HepG2 (cell line): ENCODE data around the gene RNASE8. TPM values are rescaled to one million over a fixed set of nuclear protein-coding genes. Genes with fewer than 3 reads are reported as not detected.

Experiments
- ATAC-seq: fragments of 200-7000 bp; cut with Tn5 transposase; 3 replicates; pipeline ENCODE4 v1.9.1; 2020; ENCODE audit warnings: mild to moderate bottlenecking, moderate library complexity
- BruUV-seq: library from RNA; stranded (reverse); fragments of 400-500 nt; replicated peaks from 2 replicates; lab custom pipeline; 2021; lab: Mats Ljungman, UMichigan
- CTCF ChIA-PET: fragments of 300-600 bp; formaldehyde crosslinking; extraction: SDS; loops from one replicate; lab custom pipeline; 2021; ENCODE audit warnings: low total read pairs, inconsistent platforms, low intra/inter-chr PET ratio; lab: Yijun Ruan, JAX
- POLR2A ChIA-PET: fragments of 350-600 bp; sonication (Branson Sonifier 250); formaldehyde crosslinking; loops from one replicate; lab custom pipeline; 2020; ENCODE audit warnings: antibody characterized with exemption, inconsistent platforms; lab: Yijun Ruan, JAX
- DNase-seq: peaks from one replicate; pipeline ENCODE4 v3.0.0-alpha.2; 2015; ENCODE audit warnings: low spot score
- FAIRE-seq: peaks from 3 replicates; lab custom pipeline; 2011; peaks lifted over from hg19 to GRCh38; lab: Jason Lieb, UNC
- H2AFZ ChIP-seq: one replicate; pipeline ENCODE4 v1.6.1; 2011; ENCODE audit warnings: low read length, inconsistent platforms
- H3K27ac ChIP-seq: fragments of 300-600 bp; 3 replicates; pipeline ENCODE4 v1.8.0; 2011; ENCODE audit warnings: mixed run types, mild to moderate bottlenecking, mixed read lengths, low read length, inconsistent platforms; ENCODE audit not compliant: insufficient read depth; ENCODE audit errors: extremely low read length
- H3K27me3 ChIP-seq, 2 experiments: fragments of 200-600 bp in 1 of 2; 2 replicates in 1 of 2; 3 replicates in 1 of 2; pipeline versions ENCODE4 v1.6.0 to v1.8.0; 2011; ENCODE audit warnings: low read length in 2 of 2, mild to moderate bottlenecking in 2 of 2, moderate library complexity in 2 of 2, inconsistent platforms in 1 of 2; ENCODE audit not compliant: insufficient read depth in 2 of 2, control insufficient read depth in 1 of 2
- H3K36me3 ChIP-seq, 2 experiments: fragments of 200-600 bp in 1 of 2; replicated peaks in 1 of 2; 2 replicates in 1 of 2; 3 replicates in 1 of 2; pipeline versions ENCODE4 v1.5.1 to v1.8.0; 2011; ENCODE audit warnings: low read length in 2 of 2, inconsistent platforms in 1 of 2; ENCODE audit not compliant: insufficient read depth in 2 of 2, control insufficient read depth in 1 of 2
- H3K4me1 ChIP-seq: 2 replicates; pipeline ENCODE4 v1.5.1; 2012; ENCODE audit warnings: low read length, inconsistent platforms; ENCODE audit not compliant: insufficient read depth
- H3K4me2 ChIP-seq: 2 replicates; pipeline ENCODE4 v1.6.0; 2011; ENCODE audit warnings: low read depth, low read length, inconsistent platforms
- H3K4me3 ChIP-seq, 3 experiments: fragments of 200-600 bp in 1 of 3; sonication (generic), shearing (Covaris generic) in 1 of 3; replicated peaks in 1 of 3; 2 replicates each; pipeline ENCODE4 v1.5.1; 2011 to 2016; ENCODE audit warnings: low read length in 3 of 3, inconsistent platforms in 2 of 3, low read depth in 2 of 3, mild to moderate bottlenecking in 2 of 3, control low read depth in 1 of 3, mixed read lengths in 1 of 3; ENCODE audit not compliant: insufficient read depth in 1 of 3
- H3K79me2 ChIP-seq: one replicate; pipeline ENCODE4 v1.6.1; 2011; ENCODE audit warnings: low read length, inconsistent platforms; ENCODE audit not compliant: insufficient read depth
- H3K9ac ChIP-seq: 2 replicates; pipeline ENCODE4 v1.6.0; 2011; ENCODE audit warnings: mild to moderate bottlenecking, low read depth, low read length, inconsistent platforms; ENCODE audit not compliant: insufficient read depth
- H3K9me3 ChIP-seq: 2 replicates; pipeline ENCODE4 v1.5.1; 2012; ENCODE audit warnings: mild to moderate bottlenecking, low read length
- H4K20me1 ChIP-seq: 2 replicates; pipeline ENCODE4 v1.6.0; 2011; ENCODE audit warnings: inconsistent platforms, mild to moderate bottlenecking, low read length, moderate library complexity; ENCODE audit not compliant: insufficient read depth
- FOXA3 ChIP-seq: IDR thresholded peaks from 2 replicates; pipeline ENCODE4 v1.6.1; 2016; ENCODE audit warnings: missing genetic modification reagents, missing compliant biosample characterization
- GZF1 ChIP-seq: sonication (generic); formaldehyde crosslinking; IDR thresholded peaks from 2 replicates; pipeline ENCODE4 v1.5.1; 2020; ENCODE audit warnings: mild to moderate bottlenecking, missing genetic modification reagents
- KDM5B ChIP-seq: sonication (generic); formaldehyde crosslinking; IDR thresholded peaks from 2 replicates; pipeline ENCODE4 v1.4.0; 2020; ENCODE audit warnings: missing genetic modification reagents, mild to moderate bottlenecking, borderline replicate concordance
- MED13 ChIP-seq: sonication (generic); formaldehyde crosslinking; IDR thresholded peaks from 2 replicates; pipeline ENCODE4 v1.5.0; 2020; ENCODE audit warnings: missing genetic modification reagents
- NFE2L2 ChIP-seq: fragments of 150-350 bp; IDR thresholded peaks from 2 replicates; pipeline ENCODE4 v1.6.1; 2014; ENCODE audit warnings: low read length
- SOX6 ChIP-seq, 2 experiments: fragments of 450-650 bp in 1 of 2; sonication (generic) in 1 of 2; formaldehyde crosslinking in 1 of 2; IDR thresholded peaks; 2 replicates each; pipeline versions ENCODE4 v1.4.0 to v1.6.1; 2017 to 2020; ENCODE audit warnings: antibody characterized with exemption in 1 of 2, mild to moderate bottlenecking in 1 of 2, missing genetic modification reagents in 1 of 2
- XBP1 ChIP-seq: sonication (generic); formaldehyde crosslinking; IDR thresholded peaks from 2 replicates; pipeline ENCODE4 v1.5.0; 2020; ENCODE audit warnings: missing genetic modification reagents
- YY1 ChIP-seq: IDR thresholded peaks from 2 replicates; pipeline ENCODE4 v1.6.1; 2011; ENCODE audit warnings: low read length, low read depth, moderate library complexity, mild to moderate bottlenecking; ENCODE audit not compliant: insufficient read depth, insufficient replicate concordance
- ZBTB38 ChIP-seq: sonication (generic); formaldehyde crosslinking; IDR thresholded peaks from 2 replicates; pipeline ENCODE4 v1.5.1; 2020; ENCODE audit warnings: mild to moderate bottlenecking, missing genetic modification reagents
- ZFP82 ChIP-seq: sonication (generic); formaldehyde crosslinking; IDR thresholded peaks from 2 replicates; pipeline ENCODE4 v1.5.1; 2020; ENCODE audit warnings: mild to moderate bottlenecking, missing genetic modification reagents, borderline replicate concordance
- ZNF234 ChIP-seq: sonication (generic); formaldehyde crosslinking; conservative IDR thresholded peaks from 2 replicates; pipeline ENCODE4 v1.5.1; 2020; ENCODE audit warnings: mild to moderate bottlenecking, missing genetic modification reagents
- ZNF451 ChIP-seq: sonication (generic); formaldehyde crosslinking; IDR thresholded peaks from 2 replicates; pipeline ENCODE4 v1.5.0; 2020; ENCODE audit warnings: mild to moderate bottlenecking, missing genetic modification reagents
- ZNF629 ChIP-seq: sonication (generic); formaldehyde crosslinking; conservative IDR thresholded peaks from 2 replicates; pipeline ENCODE4 v1.5.0; 2020; ENCODE audit warnings: missing genetic modification reagents
- ZSCAN12 ChIP-seq: sonication (generic); formaldehyde crosslinking; IDR thresholded peaks from 2 replicates; pipeline ENCODE4 v1.9.0; 2021; ENCODE audit warnings: mild to moderate bottlenecking, missing genetic modification reagents
- WGBS: methylation state at CpG from one replicate; pipeline ENCODE4 v1.1.6; 2017; ENCODE audit warnings: low lambda C conversion rate; 5-methylcytosine and 5-hydroxymethylcytosine counted together
- in situ Hi-C: cut with HindIII; loops from 2 replicates; pipeline ENCODE4 v1.10.0; 2017; ENCODE audit warnings: low pct_unique_long_range_greater_than_20kb; ENCODE audit not compliant: extremely low pct_ligation_motif_present
- intact Hi-C: fragments of 100-400 bp; cut with micrococcal nuclease; formaldehyde crosslinking; loops from one replicate; pipeline ENCODE4 v1.10.0; 2022; ENCODE audit not compliant: unreplicated experiment
- polyA plus RNA-seq, 8 experiments: library from polyadenylated mRNA; depleted of rRNA in 3 of 8; stranded (reverse) in 7 of 8; unstranded in 1 of 8; fragments of >200 nt; fragmentation: Illumina TruSeq in 4 of 8; extraction: Trizol in 4 of 8; gene quantifications; 2 replicates each; pipeline versions ENCODE4 v1.2.1 to v1.2.3, GENCODE V29; 2011 to 2016; ENCODE audit warnings: low read depth in 4 of 8, missing spikeins in 1 of 8, mixed read lengths in 1 of 8; ENCODE audit not compliant: insufficient read depth in 1 of 8
- total RNA-seq, 5 experiments: library from RNA; depleted of rRNA; stranded (reverse); fragments of >200 nt; fragmentation: Illumina TruSeq; extraction: Trizol; gene quantifications; 2 replicates each; pipeline ENCODE4 v1.2.3, GENCODE V29; 2016; ENCODE audit warnings: low read depth in 1 of 5
- TF ChIP-seq, protein P1 (sequence below), 2 experiments: fragments of 450-650 bp in 1 of 2; sonication (generic) in 1 of 2; formaldehyde crosslinking; IDR thresholded peaks; 2 replicates each; pipeline versions ENCODE4 v1.5.0 to v1.8.0; 2020 to 2022; ENCODE audit warnings: mild to moderate bottlenecking in 1 of 2, missing genetic modification reagents in 1 of 2
- TF ChIP-seq, protein P2 (sequence below): IDR thresholded peaks from 2 replicates; pipeline ENCODE4 v1.6.1; 2012; ENCODE audit warnings: low read length, improper control_type of control experiment
- TF ChIP-seq, protein P3 (sequence below): sonication (generic); formaldehyde crosslinking; IDR thresholded peaks from 2 replicates; pipeline ENCODE4 v1.5.1; 2020; ENCODE audit warnings: mild to moderate bottlenecking, missing genetic modification reagents, moderate library complexity

The RNASE8 gene
- total and polyA plus RNA-seq, 2 of the 13 experiments (the other 11 are each of a cell fraction or from before 2014, with no cell fraction given) = not detected

DNA sequence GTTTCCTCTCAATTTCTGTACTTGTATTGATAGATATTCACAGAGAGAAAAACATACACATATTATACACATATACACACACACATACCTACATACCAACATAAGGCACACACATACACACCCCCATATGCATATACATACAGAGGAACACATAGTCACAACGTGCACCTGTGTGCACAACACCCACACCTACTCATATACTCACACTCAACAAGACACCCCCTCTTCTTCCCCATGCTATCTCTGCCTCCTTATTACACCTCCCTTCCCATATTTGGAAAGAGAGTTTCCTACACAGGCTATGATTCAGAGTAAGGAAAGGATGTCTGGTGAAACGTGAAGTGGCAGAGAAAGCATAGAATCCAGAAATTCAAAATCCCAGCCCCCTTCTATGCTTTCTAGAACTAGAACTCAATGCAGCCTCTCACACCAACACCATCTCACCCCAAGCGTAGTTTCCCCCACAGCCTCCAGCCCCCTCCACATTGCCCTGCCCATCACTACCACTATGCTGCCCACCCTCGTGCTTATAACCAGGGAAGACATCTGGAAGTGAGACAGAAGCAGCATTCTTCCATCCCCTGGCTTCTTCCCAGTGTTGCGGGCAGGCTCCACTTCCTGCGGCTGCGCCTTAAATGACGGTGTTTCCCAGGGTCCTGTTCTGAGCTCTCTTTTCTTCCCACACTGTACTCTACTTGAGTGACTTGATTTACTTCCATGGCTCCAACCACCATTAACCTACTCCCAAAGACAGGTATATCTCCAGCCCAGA, 2.4 kb downstream of the RNASE8 start:
- no peak for DNase-seq
- H3K27me3 ChIP-seq = no peaks in the 10 kb centered on the region
- H4K20me1 ChIP-seq = no peaks in the 10 kb centered on the region
- H3K27ac ChIP-seq = peak overlapping the region; percentile 71
- H3K9ac ChIP-seq = no peak overlapping the region
- WGBS = 89% methylated on average over 8 of the region's 8 CpGs
- CTCF ChIA-PET = interaction anchor here (1.9 kb wide), 1 partner anchor 45 kb away, joined by 5 read pairs; no protein-coding TSS in a partner anchor
- no peak for FAIRE-seq
- H3K4me3 ChIP-seq = no peak overlapping the region
- H3K9me3 ChIP-seq = no peaks in the 10 kb centered on the region
- H3K4me2 ChIP-seq = peak overlapping the region; percentile 59
- H2AFZ ChIP-seq = no peak overlapping the region
- BruUV-seq = no TSS peak
- ATAC-seq = no peak
- in situ Hi-C loops (no loop called here), intact Hi-C loops (loop anchor here (5.0 kb wide), 1 partner anchor 378 kb away; the partner anchor contains the start of gene RNASE4)
- peaks cover 89% of the 10 kb centered on the region for H3K4me1 ChIP-seq
- no peaks in the 10 kb centered on the region for H3K36me3 ChIP-seq
- no peaks in the 10 kb centered on the region for H3K79me2 ChIP-seq
- POLR2A ChIA-PET = interaction anchor here (1.3 to 2.8 kb wide), 5 partner anchors 11 to 45 kb away, joined by 5 to 59 read pairs (median 9); partner anchors contain the start of gene ARHGEF40
- TF ChIP-seq ZFP82 (CRISPR knock-in tag) (no peak), XBP1 (CRISPR knock-in tag) (no peak), MED13 (CRISPR knock-in tag) (no peak), NFE2L2 (no peak), GZF1 (CRISPR knock-in tag) (peak; percentile 55; the same call in 1 of the 2 replicates), FOXA3 (no peak), ZNF629 (CRISPR knock-in tag) (no peak), ZNF451 (no peak), ZNF234 (CRISPR knock-in tag) (no peak), ZBTB38 (CRISPR knock-in tag) (peak; percentile 40; the same call in 1 of the 2 replicates), KDM5B (CRISPR knock-in tag) (no peak), ZSCAN12 (CRISPR knock-in tag) (no peak), YY1 (no peak), SOX6 (IDR thresholded peaks at IDR 0.05) (0 out of 2 replicates have a peak, but pooled peaks have one; percentile 16), SOX6 (CRISPR knock-in tag; IDR thresholded peaks at IDR 0.05) (no peak)
- TF ChIP-seq, protein P1, sequence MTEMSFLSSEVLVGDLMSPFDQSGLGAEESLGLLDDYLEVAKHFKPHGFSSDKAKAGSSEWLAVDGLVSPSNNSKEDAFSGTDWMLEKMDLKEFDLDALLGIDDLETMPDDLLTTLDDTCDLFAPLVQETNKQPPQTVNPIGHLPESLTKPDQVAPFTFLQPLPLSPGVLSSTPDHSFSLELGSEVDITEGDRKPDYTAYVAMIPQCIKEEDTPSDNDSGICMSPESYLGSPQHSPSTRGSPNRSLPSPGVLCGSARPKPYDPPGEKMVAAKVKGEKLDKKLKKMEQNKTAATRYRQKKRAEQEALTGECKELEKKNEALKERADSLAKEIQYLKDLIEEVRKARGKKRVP (CRISPR knock-in tag; IDR thresholded peaks at IDR 0.05) = no peak
- TF ChIP-seq, protein P2, sequence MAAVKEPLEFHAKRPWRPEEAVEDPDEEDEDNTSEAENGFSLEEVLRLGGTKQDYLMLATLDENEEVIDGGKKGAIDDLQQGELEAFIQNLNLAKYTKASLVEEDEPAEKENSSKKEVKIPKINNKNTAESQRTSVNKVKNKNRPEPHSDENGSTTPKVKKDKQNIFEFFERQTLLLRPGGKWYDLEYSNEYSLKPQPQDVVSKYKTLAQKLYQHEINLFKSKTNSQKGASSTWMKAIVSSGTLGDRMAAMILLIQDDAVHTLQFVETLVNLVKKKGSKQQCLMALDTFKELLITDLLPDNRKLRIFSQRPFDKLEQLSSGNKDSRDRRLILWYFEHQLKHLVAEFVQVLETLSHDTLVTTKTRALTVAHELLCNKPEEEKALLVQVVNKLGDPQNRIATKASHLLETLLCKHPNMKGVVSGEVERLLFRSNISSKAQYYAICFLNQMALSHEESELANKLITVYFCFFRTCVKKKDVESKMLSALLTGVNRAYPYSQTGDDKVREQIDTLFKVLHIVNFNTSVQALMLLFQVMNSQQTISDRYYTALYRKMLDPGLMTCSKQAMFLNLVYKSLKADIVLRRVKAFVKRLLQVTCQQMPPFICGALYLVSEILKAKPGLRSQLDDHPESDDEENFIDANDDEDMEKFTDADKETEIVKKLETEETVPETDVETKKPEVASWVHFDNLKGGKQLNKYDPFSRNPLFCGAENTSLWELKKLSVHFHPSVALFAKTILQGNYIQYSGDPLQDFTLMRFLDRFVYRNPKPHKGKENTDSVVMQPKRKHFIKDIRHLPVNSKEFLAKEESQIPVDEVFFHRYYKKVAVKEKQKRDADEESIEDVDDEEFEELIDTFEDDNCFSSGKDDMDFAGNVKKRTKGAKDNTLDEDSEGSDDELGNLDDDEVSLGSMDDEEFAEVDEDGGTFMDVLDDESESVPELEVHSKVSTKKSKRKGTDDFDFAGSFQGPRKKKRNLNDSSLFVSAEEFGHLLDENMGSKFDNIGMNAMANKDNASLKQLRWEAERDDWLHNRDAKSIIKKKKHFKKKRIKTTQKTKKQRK = no peak
- TF ChIP-seq, protein P3, sequence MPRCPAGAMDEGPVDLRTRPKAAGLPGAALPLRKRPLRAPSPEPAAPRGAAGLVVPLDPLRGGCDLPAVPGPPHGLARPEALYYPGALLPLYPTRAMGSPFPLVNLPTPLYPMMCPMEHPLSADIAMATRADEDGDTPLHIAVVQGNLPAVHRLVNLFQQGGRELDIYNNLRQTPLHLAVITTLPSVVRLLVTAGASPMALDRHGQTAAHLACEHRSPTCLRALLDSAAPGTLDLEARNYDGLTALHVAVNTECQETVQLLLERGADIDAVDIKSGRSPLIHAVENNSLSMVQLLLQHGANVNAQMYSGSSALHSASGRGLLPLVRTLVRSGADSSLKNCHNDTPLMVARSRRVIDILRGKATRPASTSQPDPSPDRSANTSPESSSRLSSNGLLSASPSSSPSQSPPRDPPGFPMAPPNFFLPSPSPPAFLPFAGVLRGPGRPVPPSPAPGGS = 0 out of 2 replicates have a peak, but pooled peaks have one; percentile 22
